Muscle layer of colon (tissue), 2 donors: ENCODE measurements around the gene ICE1.
"Not testable (repeated sequence)": the region's sequence is repeated elsewhere in the genome, so short reads cannot be mapped to it uniquely, and the experiment has no call there.

Experiments
- H3K27ac ChIP-seq: one replicate; pipeline ENCODE4 v1.7.0; 2013; ENCODE audit warnings: low read depth, mild to moderate bottlenecking, low read length, moderate library complexity
- H3K27me3 ChIP-seq, 2 donors: one replicate each; pipeline ENCODE4 v1.7.0; 2013; ENCODE audit warnings: low read length in 2 of 2, mild to moderate bottlenecking in 2 of 2; ENCODE audit not compliant: insufficient read depth in 2 of 2, control insufficient read depth in 1 of 2
- H3K36me3 ChIP-seq: one replicate; pipeline ENCODE4 v1.7.0; 2013; ENCODE audit warnings: mild to moderate bottlenecking, low read length; ENCODE audit not compliant: insufficient read depth
- H3K4me1 ChIP-seq: one replicate; pipeline ENCODE4 v1.7.0; 2013; ENCODE audit warnings: mild to moderate bottlenecking, low read length; ENCODE audit not compliant: insufficient read depth
- H3K4me3 ChIP-seq, 2 donors: one replicate each; pipeline ENCODE4 v1.7.0; 2013; ENCODE audit warnings: low read length in 2 of 2, low read depth in 1 of 2, mild to moderate bottlenecking in 1 of 2, moderate library complexity in 1 of 2
- H3K9ac ChIP-seq: one replicate; pipeline ENCODE4 v1.7.0; 2013; ENCODE audit warnings: low read length
- H3K9me3 ChIP-seq: one replicate; pipeline ENCODE4 v1.7.0; 2013; ENCODE audit warnings: mild to moderate bottlenecking, low read length
- donor health status: abdominal sarcoma.
- donor health status: Adenocarcinoma of cecum.

The ICE1 gene

GRCh38 chr5:5454391-5454790 lies 31.9 kb downstream of the ICE1 start:
- H3K27ac ChIP-seq, result no peak overlapping the region
- H3K27me3 ChIP-seq, result no peaks in the 10 kb centered on the region
- H3K36me3 ChIP-seq, result peaks cover 65% of the 10 kb centered on the region
- no peak overlapping the region for H3K4me3 ChIP-seq
- no peaks in the 10 kb centered on the region for H3K4me1 ChIP-seq
- no peaks in the 10 kb centered on the region for H3K9me3 ChIP-seq
- no peak overlapping the region for H3K9ac ChIP-seq

- Histone ChIP-seq H3K27ac (no peak overlapping the region), H3K9me3 (no peaks in the 10 kb centered on the region), H3K4me3 (no peak overlapping the region), H3K27me3 (no peaks in the 10 kb centered on the region), H3K9ac (no peak overlapping the region), H3K4me1 (no peaks in the 10 kb centered on the region), H3K36me3 (peaks cover 78% of the 10 kb centered on the region)
Observed at GRCh38 chr5:5456858-5457257, 34.4 kb downstream of the ICE1 start.

GRCh38 chr5:5460311-5460710 lies 37.8 kb downstream of the ICE1 start:
- no peaks in the 10 kb centered on the region for H3K9me3 ChIP-seq
- H3K27ac ChIP-seq, result no peak overlapping the region
- no peaks in the 10 kb centered on the region for H3K4me1 ChIP-seq
- H3K9ac ChIP-seq, result no peak overlapping the region
- no peaks in the 10 kb centered on the region for H3K27me3 ChIP-seq
- H3K36me3 ChIP-seq, result peaks cover 81% of the 10 kb centered on the region
- H3K4me3 ChIP-seq, result no peak overlapping the region

- Histone ChIP-seq H3K27me3 (no peaks in the 10 kb centered on the region), H3K9ac (no peak overlapping the region), H3K36me3 (peaks cover 77% of the 10 kb centered on the region), H3K4me1 (no peaks in the 10 kb centered on the region), H3K4me3 (no peak overlapping the region), H3K9me3 (no peaks in the 10 kb centered on the region), H3K27ac (no peak overlapping the region)
Observed at GRCh38 chr5:5461012-5461411, 38.5 kb downstream of the ICE1 start.

- no peaks in the 10 kb centered on the region for H3K27me3 ChIP-seq
- H3K9ac ChIP-seq, result no peak overlapping the region
- H3K27ac ChIP-seq, result no peak overlapping the region
- peaks cover 57% of the 10 kb centered on the region for H3K36me3 ChIP-seq
- H3K4me1 ChIP-seq, result no peaks in the 10 kb centered on the region
- no peak overlapping the region for H3K4me3 ChIP-seq
- no peaks in the 10 kb centered on the region for H3K9me3 ChIP-seq
Observed at GRCh38 chr5:5464036-5464715, 41.7 kb downstream of the ICE1 start.

- Histone ChIP-seq H3K4me3 (no peak overlapping the region), H3K4me1 (no peaks in the 10 kb centered on the region), H3K9ac (no peak overlapping the region), H3K27me3 (no peaks in the 10 kb centered on the region), H3K36me3 (peaks cover 42% of the 10 kb centered on the region), H3K9me3 (no peaks in the 10 kb centered on the region), H3K27ac (no peak overlapping the region)
Observed at GRCh38 chr5:5466227-5466626, 43.8 kb downstream of the ICE1 start.

- no peaks in the 10 kb centered on the region for H3K9me3 ChIP-seq
- H3K36me3 ChIP-seq, result peaks cover 27% of the 10 kb centered on the region
- H3K9ac ChIP-seq, result no peak overlapping the region
- H3K27me3 ChIP-seq, result no peaks in the 10 kb centered on the region
- H3K4me3 ChIP-seq, result no peak overlapping the region
- no peaks in the 10 kb centered on the region for H3K4me1 ChIP-seq
- no peak overlapping the region for H3K27ac ChIP-seq
Observed at GRCh38 chr5:5467737-5468136, 45.3 kb downstream of the ICE1 start.

GRCh38 chr5:5470933-5471332 lies 48.5 kb downstream of the ICE1 start:
- Histone ChIP-seq H3K36me3 (peaks cover 38% of the 10 kb centered on the region), H3K9me3 (no peaks in the 10 kb centered on the region), H3K27me3 (no peaks in the 10 kb centered on the region), H3K4me1 (no peaks in the 10 kb centered on the region), H3K4me3 (no peak overlapping the region), H3K27ac (no peak overlapping the region), H3K9ac (no peak overlapping the region)

- Histone ChIP-seq H3K36me3 (peaks cover 30% of the 10 kb centered on the region), H3K27ac (no peak overlapping the region), H3K4me1 (no peaks in the 10 kb centered on the region), H3K9me3 (no peaks in the 10 kb centered on the region), H3K4me3 (no peak overlapping the region), H3K27me3 (no peaks in the 10 kb centered on the region), H3K9ac (no peak overlapping the region)
Observed at GRCh38 chr5:5473226-5473625, 50.7 kb downstream of the ICE1 start.

- H3K36me3 ChIP-seq, result peaks cover 27% of the 10 kb centered on the region
- no peak overlapping the region for H3K4me3 ChIP-seq
- H3K27ac ChIP-seq, result no peak overlapping the region
- no peak overlapping the region for H3K9ac ChIP-seq
- no peaks in the 10 kb centered on the region for H3K27me3 ChIP-seq
- no peaks in the 10 kb centered on the region for H3K9me3 ChIP-seq
- no peaks in the 10 kb centered on the region for H3K4me1 ChIP-seq
Observed at GRCh38 chr5:5474961-5475360, 52.5 kb downstream of the ICE1 start.

- no peak overlapping the region for H3K9ac ChIP-seq
- H3K4me3 ChIP-seq, result no peak overlapping the region
- no peaks in the 10 kb centered on the region for H3K27me3 ChIP-seq
- H3K27ac ChIP-seq, result no peak overlapping the region
- peaks cover 24% of the 10 kb centered on the region for H3K36me3 ChIP-seq
- H3K4me1 ChIP-seq, result no peaks in the 10 kb centered on the region
- H3K9me3 ChIP-seq, result no peaks in the 10 kb centered on the region
Observed at GRCh38 chr5:5475975-5476374, 53.5 kb downstream of the ICE1 start.

GRCh38 chr5:5479578-5479977 lies 57.1 kb downstream of the ICE1 start:
- H3K4me3 ChIP-seq, H3K27ac ChIP-seq, H3K27me3 ChIP-seq, H3K4me1 ChIP-seq, H3K9me3 ChIP-seq, H3K9ac ChIP-seq: not testable (repeated sequence)
- peaks cover 19% of the 10 kb centered on the region for H3K36me3 ChIP-seq
